HG03066 (cell line): ENCODE measurements around the gene RET.

Experiments used
- ATAC-seq: cut with Tn5 transposase; IDR thresholded peaks from one replicate; pipeline ENCODE4 v1.9.1; 2021; ENCODE audit warnings: low read depth; ENCODE audit not compliant: unreplicated experiment

The RET gene

DNA sequence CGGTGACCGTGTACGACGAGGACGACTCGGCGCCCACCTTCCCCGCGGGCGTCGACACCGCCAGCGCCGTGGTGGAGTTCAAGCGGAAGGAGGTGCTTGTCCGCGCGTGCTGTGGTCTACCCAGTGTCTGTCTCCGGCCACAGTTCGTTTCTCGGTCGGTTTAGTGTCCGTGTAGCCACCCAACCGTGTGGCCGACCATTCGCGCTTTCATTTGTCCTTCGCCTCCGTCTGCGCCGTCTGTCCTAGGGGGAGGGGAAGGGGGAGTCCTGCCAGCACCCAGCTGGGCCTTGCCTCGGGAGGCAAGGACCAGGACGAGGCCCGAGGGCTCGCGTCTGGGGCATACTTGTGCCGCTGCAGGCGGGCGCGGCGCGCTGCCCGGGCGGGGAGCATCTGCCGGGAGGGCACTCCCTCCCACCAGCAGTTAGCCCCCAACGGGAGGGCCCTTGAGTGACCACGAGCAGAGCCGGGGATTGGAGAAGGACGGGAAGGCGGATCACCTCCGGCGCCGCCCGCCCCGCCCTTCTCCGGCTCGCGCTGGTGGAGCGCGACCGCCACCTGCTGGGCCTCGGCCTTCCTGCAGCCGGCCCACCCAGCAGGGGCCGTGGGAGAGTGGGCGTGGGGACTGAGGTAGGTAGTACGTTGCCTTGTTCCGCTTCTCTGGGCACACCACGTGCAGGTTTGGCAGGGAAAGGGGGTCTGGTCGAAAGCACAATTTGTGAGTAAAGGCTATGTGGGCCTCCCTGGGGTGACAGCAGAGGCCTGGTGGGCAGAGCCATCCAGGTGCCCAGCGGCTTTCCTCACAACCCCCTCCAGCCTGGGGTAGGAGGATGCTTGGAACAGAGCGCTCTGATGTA is 28.5 kb downstream of the RET start:
- peak; percentile 66 for ATAC-seq

DNA sequence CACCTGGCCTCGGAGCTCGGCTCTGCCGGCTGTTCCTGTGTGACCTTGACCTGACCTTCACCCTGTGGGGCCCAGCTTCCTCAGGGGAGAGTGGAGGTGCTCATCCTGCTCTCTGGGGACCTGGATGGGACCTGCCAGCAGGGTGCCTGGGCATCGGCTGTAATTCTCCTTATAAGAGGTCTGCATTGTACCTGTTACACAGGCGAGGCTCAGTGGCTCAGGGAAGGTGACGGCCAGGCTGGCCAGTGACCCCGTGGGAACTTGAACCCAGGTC is 29.0 kb downstream of the RET start:
- no peak for ATAC-seq

DNA sequence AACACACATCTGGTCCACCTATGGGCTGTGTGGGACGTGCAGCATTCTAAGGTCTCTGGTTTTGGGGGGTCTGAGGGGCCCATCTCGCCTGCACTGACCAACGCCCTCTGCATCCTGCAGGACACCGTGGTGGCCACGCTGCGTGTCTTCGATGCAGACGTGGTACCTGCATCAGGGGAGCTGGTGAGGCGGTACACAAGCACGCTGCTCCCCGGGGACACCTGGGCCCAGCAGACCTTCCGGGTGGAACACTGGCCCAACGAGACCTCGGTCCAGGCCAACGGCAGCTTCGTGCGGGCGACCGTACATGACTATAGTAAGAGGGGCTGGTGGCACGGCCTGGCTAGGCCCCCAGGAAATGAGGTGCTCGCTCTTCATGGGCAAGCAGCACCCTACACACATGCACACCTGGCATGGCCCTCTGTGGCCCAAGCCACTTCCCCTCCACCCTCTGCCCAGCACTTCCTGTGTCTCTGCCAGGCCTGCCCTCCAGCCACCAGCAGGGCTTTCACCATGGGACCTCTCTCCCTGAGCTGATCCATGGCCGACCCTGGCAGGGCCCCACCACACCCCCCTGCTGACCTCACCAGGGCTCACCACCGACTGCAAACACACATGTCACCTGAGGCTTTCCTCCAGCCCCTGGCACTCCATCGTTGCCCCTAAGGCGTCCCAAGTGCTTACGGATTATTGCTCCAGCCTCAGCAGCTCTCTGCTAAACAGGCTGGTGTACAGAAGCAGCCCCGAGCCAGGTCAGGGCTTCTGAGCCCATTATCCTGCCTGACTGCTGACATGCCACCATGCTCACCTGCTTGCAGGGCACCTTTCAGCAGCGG is 29.6 kb downstream of the RET start:
- no peak for ATAC-seq

DNA sequence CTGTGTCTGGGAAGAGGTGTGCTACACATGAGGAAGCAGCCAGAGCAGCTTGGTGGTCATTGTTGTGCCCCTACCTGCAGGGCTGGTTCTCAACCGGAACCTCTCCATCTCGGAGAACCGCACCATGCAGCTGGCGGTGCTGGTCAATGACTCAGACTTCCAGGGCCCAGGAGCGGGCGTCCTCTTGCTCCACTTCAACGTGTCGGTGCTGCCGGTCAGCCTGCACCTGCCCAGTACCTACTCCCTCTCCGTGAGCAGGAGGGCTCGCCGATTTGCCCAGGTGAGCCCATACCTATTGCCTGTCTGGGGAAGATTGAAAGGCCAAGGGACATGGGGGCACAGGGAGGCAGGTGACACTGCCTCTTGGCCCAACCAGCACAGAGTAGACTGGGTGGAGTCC is 32.1 kb downstream of the RET start:
- no peak for ATAC-seq

DNA sequence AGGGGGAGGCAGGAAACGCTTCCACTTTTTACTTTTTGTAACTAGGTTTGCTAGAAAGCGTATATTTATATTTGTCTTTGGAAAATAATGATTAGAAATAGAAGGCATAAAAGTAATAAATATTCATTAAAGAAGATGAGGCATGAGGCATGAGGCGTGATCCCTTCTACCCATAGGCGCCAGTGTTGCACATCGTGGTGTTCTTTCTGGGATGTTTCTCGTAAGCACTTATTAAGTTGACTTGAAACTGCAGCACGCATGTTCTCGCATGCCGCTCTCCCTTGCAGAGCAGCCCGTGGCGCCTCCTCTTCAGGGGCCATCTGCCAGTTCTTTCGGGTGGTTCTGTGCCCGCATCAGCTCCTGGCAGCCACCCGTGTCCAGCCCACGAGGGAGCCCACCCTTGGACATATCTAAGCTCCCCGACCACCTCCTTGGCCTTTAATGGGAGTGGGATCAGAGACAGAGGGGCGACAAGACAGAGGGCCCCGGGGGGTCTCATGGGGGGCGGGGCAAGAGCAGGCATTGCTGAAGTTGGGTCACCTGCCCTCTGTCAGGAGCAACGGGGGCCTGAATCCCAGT is 32.9 kb downstream of the RET start:
- ATAC-seq: no peak

DNA sequence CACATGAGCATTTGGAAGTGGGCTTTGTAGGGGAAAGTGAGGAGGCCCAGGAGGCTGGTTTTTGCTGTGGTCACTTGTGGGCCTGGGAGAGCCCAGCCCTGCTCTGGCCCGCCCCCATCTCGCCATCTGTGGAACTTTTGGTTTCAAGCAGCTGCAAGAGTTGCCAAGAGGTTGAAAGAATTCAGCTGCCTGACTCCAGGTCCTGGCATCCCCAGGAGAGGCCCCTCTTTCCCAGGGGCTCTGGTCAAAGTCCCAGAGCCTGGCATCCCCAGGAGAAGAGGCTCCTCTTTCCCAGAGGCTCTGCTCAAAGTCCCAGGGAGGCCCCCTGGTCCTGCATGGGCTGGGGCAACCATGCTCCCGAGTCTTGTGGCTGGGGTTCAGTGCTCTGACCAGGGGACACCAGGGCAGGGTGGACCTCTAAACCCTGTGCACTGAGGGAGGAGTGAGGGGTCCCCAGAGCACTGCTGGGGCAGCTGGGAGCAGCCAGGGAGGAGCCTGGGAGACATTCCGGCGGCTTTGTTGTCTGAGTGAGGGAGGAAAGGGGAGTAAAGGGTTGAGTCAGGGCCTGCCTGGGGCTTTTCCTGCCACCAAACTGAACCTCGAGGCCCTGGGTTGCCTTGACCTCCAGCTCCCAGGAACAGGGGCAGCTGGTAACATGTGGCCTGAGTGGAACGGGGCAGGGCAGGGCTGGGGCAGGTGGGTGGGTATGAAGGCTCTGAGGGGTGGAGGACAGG is 33.6 kb downstream of the RET start:
- peak; percentile 72 for ATAC-seq

DNA sequence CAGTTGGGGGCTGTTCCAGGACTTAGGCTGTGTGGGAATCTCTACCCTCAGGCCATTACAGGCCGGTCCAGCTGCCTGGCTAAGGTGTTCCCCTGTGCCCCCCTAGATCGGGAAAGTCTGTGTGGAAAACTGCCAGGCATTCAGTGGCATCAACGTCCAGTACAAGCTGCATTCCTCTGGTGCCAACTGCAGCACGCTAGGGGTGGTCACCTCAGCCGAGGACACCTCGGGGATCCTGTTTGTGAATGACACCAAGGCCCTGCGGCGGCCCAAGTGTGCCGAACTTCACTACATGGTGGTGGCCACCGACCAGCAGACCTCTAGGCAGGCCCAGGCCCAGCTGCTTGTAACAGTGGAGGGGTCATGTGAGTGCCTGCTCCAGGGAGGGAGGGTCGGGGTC is 34.2 kb downstream of the RET start:
- ATAC-seq: no peak

DNA sequence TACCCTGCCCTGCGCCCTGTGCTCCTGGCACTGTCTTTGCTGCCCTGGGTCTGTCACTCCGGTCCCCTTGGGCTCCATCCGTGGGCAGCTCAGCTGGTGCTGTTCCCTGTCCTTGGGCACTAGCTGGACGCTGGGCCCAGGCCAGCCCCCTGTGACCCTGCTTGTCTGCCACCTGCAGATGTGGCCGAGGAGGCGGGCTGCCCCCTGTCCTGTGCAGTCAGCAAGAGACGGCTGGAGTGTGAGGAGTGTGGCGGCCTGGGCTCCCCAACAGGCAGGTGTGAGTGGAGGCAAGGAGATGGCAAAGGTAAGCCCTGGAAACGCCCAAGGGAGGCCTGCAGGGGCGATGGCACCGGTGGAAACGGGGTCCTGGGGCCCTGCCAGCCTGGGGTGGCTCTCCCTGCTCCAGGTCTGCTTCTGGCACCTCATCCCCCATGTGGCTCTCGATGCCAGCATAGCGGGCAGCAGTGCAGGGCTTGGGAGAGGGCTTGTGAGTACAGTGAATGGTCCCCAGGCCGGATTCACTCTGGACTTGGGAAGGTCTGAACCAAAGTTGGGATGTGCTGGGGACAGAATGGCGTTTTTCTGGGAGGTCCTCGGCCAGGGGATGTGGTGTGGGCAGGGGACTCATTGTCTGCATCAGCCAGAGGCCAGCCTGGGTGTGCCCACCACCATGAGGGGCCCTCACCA is 35.2 kb downstream of the RET start:
- ATAC-seq: no peak

DNA sequence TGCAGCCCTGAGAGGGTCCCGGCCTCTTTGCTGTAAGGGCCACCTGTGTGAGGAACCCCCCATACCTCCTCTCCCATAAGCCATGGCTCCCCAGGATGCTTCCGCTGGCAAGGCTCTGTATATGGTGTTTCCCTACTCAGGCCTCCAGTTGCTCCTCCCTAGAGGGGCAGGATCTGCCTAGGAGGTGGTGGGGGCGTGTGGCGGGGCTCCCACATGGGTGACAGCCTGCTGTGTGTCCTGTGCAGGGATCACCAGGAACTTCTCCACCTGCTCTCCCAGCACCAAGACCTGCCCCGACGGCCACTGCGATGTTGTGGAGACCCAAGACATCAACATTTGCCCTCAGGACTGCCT is 35.7 kb downstream of the RET start:
- no peak for ATAC-seq

DNA sequence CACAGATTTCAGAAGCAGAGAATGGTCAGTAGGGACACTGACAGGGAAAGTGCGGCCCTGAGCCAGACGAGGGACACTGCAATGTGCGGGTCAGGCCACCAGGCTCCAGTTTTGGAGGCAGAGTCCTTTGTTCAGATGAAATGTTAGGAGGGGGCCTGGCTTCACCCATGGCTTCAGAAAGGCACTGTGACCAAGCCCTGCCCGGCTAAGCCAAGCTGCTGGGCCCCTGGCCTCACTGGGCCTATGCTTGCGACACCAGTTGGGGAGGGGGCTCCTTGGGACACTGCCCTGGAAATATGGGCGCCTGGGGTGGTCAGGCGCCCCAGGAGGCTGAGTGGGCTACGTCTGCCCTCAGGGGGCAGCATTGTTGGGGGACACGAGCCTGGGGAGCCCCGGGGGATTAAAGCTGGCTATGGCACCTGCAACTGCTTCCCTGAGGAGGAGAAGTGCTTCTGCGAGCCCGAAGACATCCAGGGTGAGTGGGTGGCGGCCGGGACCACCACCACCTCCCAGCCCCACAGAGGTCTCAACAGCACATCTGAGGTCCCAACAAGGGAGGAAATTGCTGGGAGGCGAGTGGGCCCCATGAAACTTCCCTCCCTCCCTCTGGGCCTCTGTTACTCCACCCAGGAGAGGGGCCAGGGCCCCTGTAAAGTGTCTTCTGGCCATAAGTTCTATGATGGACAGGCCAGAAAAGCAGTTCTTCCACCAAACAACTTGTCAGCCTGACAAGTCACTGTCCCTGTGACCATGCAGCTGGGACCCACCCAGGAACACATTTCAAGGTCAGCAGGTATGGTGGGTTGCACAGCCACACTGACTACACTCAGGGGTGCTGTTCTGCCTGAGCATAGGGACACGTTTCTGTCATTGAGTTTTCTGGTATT is 36.6 kb downstream of the RET start:
- no peak for ATAC-seq

DNA sequence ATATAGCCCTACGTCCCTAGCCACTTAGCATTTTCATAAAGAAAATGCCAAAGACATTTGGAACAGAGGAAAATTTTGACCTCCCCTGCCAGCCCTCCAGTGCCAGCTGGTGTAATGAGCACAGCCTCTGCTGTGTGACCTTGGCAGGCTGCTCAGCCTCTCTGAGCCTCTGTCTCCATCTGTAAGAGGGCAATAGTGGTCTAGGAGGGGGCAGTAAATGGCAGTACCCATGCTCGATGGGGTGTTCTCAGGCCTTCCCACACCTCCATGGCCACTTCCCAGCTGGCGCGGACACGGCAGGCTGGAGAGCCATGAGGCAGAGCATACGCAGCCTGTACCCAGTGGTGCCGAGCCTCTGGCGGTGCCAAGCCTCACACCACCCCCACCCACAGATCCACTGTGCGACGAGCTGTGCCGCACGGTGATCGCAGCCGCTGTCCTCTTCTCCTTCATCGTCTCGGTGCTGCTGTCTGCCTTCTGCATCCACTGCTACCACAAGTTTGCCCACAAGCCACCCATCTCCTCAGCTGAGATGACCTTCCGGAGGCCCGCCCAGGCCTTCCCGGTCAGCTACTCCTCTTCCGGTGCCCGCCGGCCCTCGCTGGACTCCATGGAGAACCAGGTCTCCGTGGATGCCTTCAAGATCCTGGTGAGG is 37.3 kb downstream of the RET start:
- ATAC-seq: no peak

DNA sequence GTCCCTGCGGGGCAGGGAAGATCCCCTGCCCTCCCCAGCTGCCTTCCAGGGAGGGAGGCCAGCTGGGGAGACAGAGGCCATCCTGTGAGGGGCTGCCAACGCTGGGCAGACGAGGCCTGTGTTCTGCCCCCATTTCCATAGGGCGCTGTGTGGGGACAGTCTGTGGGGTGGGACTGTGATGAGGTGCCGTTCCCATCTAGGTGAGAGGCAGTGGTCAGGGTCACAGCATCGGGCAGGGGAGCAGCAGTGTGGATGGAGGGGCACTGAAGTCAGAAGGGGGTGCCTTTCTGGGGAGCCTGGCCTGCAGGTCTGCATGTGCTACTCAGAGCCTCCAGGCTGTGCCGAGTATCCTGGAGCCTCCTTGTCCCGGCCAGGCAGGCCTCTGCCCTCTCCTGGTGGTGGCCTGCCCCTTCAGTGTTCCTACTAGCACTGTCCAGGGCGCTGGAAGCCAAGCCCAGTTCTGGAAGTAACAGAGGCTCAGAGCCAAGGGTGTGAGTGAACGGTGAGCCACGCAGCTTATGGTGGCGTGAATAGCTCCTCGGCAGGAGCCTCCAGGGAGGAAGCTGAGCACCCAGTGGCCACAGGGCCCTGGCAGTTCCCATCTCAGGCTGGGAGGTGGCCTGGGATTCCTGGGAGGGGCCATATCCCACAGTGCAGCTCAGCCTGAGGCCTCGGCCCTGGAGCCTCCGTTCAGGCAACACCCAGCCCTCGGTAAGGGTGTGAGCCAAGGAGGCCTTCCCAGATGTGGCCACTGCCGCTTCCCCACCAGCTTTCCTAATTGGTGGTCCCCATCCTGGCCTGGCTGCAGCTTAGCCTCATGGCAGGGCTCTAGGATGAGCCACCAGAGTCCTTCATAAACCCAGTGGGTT is 38.1 kb downstream of the RET start:
- no peak for ATAC-seq

DNA sequence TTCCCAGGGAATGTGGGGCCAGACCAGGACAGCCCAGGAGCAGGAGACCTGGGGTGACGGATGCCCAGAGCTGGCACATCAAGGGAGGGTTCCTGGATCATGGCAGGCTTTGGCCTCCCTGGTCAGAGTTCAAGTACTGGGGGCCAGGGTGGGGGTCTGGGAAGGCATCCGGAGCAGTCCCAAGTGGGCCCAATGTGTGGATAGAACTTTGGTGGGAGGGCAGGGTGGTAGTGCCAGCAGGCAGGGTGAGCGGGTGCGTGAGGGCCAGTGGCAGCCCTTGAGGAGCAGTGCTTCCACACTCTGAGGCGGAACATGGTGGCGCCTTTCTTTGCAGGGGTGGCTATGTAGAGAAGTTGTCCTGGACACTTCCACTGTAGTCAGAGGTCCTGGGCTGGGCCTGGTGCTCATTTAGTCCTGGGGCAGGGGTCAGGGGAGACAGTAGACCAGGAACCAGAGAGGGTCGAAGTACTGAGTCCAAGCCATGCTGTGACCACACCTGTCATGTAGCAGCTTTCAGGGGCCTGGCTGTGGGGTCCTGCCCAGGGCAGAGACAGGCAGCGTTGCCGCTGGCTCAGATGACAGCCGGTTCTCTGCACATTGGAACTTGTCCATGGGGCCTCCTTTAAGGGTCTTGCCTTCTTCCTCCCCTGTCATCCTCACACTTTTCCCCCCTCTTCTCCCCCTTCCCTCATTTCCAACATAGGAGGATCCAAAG is 39.2 kb downstream of the RET start:
- no peak for ATAC-seq

DNA sequence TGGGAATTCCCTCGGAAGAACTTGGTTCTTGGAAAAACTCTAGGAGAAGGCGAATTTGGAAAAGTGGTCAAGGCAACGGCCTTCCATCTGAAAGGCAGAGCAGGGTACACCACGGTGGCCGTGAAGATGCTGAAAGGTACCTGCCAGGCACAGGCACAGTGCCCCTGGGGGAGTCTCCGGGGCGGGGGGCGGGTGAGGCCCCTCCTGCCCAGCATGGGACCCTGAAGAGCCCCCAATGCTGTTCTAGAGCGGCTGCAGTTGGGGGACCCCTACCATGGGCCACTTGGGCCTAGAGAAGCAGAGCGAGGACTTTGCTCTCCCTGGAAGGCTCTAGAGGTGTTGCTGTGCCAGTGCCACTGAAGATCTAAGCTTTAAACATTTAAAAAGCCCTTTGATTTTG is 39.7 kb downstream of the RET start:
- no peak for ATAC-seq

DNA sequence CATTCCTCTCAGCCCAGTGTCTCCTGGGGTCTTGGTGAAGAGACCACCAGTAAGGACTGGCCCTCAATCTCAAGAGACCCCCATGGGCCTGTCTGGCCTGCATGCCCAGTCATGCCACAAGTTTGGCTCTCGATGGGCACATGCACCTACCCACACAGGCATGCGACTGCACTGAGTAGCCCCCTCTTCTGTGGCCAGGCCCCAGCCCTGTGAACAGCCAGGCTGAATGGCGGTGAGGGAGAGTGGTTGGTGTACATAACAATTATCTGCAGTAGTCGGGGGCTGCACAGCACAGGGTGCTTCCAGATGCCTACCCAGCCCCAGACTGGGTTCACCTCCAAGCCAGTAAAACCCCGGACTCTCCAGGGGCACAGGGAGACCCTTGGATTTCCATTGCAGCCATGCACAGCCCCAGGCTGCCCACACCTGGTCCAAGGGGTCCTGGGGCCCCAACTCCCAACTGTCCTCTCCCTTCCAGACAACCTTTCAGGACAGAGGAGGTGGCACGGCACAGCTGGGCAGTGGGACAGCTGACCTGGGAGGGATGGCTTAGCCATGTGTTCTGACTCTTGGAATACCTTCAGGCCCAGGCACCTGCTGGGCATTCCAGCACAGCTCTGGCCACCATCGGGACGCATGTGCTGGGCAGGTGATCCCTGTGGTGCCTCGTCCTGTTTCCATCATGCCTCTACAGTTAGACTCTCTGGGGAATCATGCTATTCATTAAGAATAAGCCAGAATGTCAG is 40.3 kb downstream of the RET start:
- ATAC-seq: no peak

DNA sequence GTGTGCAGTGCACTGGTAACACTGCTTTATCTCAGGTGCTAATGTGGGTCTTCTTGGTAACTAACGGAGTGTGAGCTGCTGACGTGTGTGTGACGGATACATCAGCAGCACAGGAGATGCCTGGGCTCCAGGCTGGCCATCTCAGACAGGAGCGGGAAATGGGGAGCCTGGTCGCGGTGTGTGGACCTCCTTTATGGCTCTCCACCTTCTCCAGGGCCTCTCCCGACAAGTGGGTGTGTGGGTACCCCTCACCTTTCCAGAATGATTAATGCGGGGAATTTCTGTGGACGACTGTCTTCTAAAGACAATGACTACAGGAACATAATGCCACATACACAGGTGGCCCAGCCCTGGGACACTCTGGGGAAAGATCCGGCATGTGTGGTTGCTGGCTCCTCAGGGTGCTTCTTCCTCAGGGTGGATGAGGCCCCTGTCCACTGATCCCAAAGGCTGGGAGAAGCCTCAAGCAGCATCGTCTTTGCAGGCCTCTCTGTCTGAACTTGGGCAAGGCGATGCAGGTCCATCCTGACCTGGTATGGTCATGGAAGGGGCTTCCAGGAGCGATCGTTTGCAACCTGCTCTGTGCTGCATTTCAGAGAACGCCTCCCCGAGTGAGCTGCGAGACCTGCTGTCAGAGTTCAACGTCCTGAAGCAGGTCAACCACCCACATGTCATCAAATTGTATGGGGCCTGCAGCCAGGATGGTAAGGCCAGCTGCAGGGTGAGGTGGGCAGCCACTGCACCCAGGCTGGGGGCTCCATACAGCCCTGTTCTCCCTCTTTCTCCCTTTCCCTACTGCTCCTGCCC is 41.1 kb downstream of the RET start:
- ATAC-seq: no peak
